GM06990 (cell line): Measurements from ENCODE around the gene VSIG10L.

ENCODE experiments used
- DNase-seq: peaks from one replicate; pipeline ENCODE4 v3.0.0-alpha.2; 2011; ENCODE audit not compliant: insufficient read length; ENCODE audit errors: extremely low read depth
- H3K27me3 ChIP-seq: replicated peaks from 2 replicates; pipeline ENCODE4 v1.6.0; 2011; ENCODE audit warnings: low read length; ENCODE audit not compliant: control insufficient read depth, insufficient read depth
- H3K36me3 ChIP-seq: 2 replicates; pipeline ENCODE4 v1.5.1; 2011; ENCODE audit warnings: low read length; ENCODE audit not compliant: control insufficient read depth, insufficient read depth
- H3K4me3 ChIP-seq: replicated peaks from 2 replicates; pipeline ENCODE4 v1.5.1; 2011; ENCODE audit warnings: low read depth, mild to moderate bottlenecking, control low read depth, low read length
- CTCF ChIP-seq: IDR thresholded peaks from 2 replicates; pipeline ENCODE4 v1.5.1; 2011; ENCODE audit warnings: low read length, control low read depth, mild to moderate bottlenecking, inconsistent platforms; ENCODE audit not compliant: insufficient read depth, poor library complexity, severe bottlenecking

VSIG10L gene

GRCh38 chr19:51292971-51293370, 49.0 kb downstream of the VSIG10L start:
- DNase-seq, result no peak
- TF ChIP-seq CTCF, result no peak
- H3K36me3 ChIP-seq, result no peaks in the 10 kb centered on the region
- peaks cover 2% of the 10 kb centered on the region for H3K27me3 ChIP-seq
- H3K4me3 ChIP-seq, result no peak overlapping the region

GRCh38 chr19:51289635-51290034, 52.3 kb downstream of the VSIG10L start:
- peaks cover 2% of the 10 kb centered on the region; the same call in 1 of the 2 replicates for H3K27me3 ChIP-seq
- H3K4me3 ChIP-seq, result no peak overlapping the region
- H3K36me3 ChIP-seq, result no peaks in the 10 kb centered on the region
- no peak for TF ChIP-seq CTCF
- no peak for DNase-seq

GRCh38 chr19:51285682-51286081, 56.3 kb downstream of the VSIG10L start:
- Histone ChIP-seq H3K27me3 (no peaks in the 10 kb centered on the region), H3K36me3 (no peaks in the 10 kb centered on the region), H3K4me3 (no peak overlapping the region)
- no peak for DNase-seq
- no peak for TF ChIP-seq CTCF

- no peak overlapping the region for H3K4me3 ChIP-seq
- no peak for TF ChIP-seq CTCF
- H3K27me3 ChIP-seq, result no peaks in the 10 kb centered on the region; the same call in 1 of the 2 replicates
- DNase-seq, result no peak
- H3K36me3 ChIP-seq, result no peaks in the 10 kb centered on the region
These were observed 59.6 kb downstream of the VSIG10L start for GRCh38 chr19:51282335-51282734.
